ENCODE measurements around the gene TIMM22.
"Not testable (repeated sequence)": the region's sequence is repeated elsewhere in the genome, so short reads cannot be mapped to it uniquely, and the experiment has no call there.

The TIMM22 gene

DNA sequence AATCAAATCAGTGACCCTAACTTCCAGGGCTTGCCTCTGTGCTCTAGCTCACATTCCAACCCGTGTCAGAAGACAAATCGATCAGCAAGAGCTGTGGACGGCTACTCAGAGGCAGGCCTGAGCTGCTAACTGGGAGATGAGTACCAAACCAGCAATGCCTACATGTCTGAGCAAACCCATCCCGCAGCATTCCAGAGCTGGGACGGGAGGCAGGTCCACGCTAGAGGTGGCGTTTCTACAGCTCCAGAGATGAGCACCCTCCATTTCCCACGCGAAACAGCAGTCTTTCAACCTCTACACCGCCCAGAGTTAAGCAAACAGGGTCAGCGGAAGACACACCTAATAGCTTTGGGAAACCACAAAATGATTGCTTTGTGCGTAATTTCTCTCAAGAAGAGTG lies 23.9 kb upstream of the TIMM22 start:
- in situ Hi-C loops (cut with HindIII; ENCODE audit: low sequenced_read_pairs), result loop anchor here (10.0 kb wide), 1 partner anchor 98 kb away; no protein-coding TSS in a partner anchor
- DNase-seq (ENCODE audit: low read depth), result no peak
- no peak overlapping the region for H3K4me3 ChIP-seq (ENCODE audit: low read depth, low read length)
- TF ChIP-seq, protein P1, sequence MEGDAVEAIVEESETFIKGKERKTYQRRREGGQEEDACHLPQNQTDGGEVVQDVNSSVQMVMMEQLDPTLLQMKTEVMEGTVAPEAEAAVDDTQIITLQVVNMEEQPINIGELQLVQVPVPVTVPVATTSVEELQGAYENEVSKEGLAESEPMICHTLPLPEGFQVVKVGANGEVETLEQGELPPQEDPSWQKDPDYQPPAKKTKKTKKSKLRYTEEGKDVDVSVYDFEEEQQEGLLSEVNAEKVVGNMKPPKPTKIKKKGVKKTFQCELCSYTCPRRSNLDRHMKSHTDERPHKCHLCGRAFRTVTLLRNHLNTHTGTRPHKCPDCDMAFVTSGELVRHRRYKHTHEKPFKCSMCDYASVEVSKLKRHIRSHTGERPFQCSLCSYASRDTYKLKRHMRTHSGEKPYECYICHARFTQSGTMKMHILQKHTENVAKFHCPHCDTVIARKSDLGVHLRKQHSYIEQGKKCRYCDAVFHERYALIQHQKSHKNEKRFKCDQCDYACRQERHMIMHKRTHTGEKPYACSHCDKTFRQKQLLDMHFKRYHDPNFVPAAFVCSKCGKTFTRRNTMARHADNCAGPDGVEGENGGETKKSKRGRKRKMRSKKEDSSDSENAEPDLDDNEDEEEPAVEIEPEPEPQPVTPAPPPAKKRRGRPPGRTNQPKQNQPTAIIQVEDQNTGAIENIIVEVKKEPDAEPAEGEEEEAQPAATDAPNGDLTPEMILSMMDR (IDR thresholded peaks at IDR 0.05; ENCODE audit: low read depth, low read length, missing control alignments), result no peak

DNA sequence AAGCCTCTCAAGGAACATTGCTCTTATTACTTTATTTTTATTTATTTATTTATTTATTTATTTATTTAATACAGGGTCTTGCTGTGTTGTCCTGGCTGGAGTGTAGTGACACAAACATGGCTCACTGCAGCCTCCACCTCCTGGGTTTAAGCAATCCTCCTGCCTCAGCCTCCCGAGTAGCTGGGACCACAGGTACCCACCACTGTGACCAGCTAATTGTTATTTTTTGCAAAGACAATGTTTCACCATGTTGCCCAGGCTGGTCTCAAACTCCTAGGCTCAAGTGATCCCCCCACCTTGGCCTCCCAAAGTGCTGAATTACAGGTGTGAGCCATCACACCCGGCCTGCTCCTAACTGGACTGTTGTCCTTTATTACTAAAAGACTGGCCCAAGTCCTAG lies 22.2 kb upstream of the TIMM22 start:
- not testable (repeated sequence) for H3K4me3 ChIP-seq (ENCODE audit: low read depth, low read length); DNase-seq (ENCODE audit: low read depth)
- in situ Hi-C loops (cut with HindIII; ENCODE audit: low sequenced_read_pairs), result loop anchor here (10.0 to 25.0 kb wide), 2 partner anchors 100 to 187 kb away; partner anchors contain the start of genes GLOD4 and MRM3

DNA sequence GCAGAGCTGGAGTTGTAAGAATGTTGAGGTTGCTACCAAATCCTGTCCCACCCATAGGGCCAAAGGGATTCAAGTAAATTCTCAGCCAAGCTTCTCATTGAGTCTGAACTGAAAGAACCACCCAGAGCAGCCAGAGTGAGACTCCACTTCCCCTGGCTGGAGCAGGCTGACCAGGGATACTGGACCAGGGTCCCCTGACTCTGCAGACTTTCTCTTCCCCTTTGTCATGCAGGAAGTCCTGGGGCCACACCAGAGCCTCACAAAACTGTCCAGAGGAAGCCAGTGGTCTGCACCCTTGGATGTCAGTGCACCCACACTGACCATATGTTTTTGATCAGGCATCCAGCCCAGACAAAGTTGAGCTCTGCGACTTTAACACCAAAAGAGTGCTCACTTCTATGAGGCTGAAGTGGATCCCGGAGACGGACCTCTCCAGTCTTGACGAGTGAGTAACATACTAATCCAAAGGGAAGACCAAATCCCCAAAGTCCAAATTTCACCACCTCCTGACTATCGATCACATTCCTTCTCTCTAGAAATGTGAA lies 21.5 kb upstream of the TIMM22 start:
- DNase-seq (ENCODE audit: low read depth), result no peak
- TF ChIP-seq, protein P1 (IDR thresholded peaks at IDR 0.05; ENCODE audit: low read depth, low read length, missing control alignments), result no peak
- in situ Hi-C loops (cut with HindIII; ENCODE audit: low sequenced_read_pairs), result loop anchor here (10.0 to 25.0 kb wide), 2 partner anchors 101 to 188 kb away; partner anchors contain the start of genes GLOD4 and MRM3
- peak overlapping the region; percentile 4 for H3K4me3 ChIP-seq (ENCODE audit: low read depth, low read length)

DNA sequence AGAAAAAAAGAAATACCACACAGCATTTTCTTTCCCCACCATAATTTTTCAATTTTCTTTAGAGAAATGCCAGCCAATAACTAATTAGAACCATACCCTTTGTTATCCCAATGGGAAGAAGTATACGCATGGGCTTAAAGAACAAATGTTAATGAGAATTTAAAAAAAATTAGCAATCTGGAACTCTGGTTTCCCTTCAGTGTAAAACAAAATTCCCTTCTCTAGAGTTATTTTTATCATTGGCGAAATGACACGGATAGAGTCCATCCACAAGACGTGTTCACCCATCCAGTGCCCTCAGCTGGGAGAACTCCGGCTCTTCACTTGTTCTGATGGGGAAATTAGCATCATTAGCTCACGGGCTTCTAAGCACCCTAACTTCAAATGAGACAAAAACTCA lies 20.6 kb upstream of the TIMM22 start:
- TF ChIP-seq, protein P1 (IDR thresholded peaks at IDR 0.05; ENCODE audit: low read depth, low read length, missing control alignments), result no peak
- in situ Hi-C loops (cut with HindIII; ENCODE audit: low sequenced_read_pairs), result loop anchor here (10.0 to 25.0 kb wide), 2 partner anchors 102 to 189 kb away; partner anchors contain the start of genes GLOD4 and MRM3
- peak overlapping the region; percentile 72 for H3K4me3 ChIP-seq (ENCODE audit: low read depth, low read length)
- DNase-seq (ENCODE audit: low read depth), result no peak

DNA sequence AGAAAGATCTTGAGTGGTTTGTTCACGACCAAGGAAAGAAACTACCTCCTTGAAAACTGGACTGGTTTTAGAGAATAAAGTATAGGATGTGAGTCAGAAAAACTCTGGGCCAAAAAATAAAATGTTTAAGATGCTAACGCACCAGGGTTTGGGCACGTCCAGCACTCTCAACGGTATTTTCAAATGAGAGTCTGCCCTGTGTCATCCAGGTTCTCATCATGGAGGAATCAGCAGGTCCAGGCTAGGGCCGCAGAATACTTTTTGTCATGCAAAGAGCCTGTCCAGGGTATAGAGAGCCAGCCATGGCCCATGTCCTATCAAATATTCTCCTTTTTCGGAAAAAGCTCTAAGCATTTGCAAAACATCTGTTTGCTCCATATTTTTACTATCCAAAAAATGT lies 19.8 kb upstream of the TIMM22 start:
- in situ Hi-C loops (cut with HindIII; ENCODE audit: low sequenced_read_pairs), result loop anchor here (10.0 to 25.0 kb wide), 2 partner anchors 102 to 190 kb away; partner anchors contain the start of genes GLOD4 and MRM3
- no peak for DNase-seq (ENCODE audit: low read depth)
- H3K4me3 ChIP-seq (ENCODE audit: low read depth, low read length), result peak overlapping the region; percentile 72

DNA sequence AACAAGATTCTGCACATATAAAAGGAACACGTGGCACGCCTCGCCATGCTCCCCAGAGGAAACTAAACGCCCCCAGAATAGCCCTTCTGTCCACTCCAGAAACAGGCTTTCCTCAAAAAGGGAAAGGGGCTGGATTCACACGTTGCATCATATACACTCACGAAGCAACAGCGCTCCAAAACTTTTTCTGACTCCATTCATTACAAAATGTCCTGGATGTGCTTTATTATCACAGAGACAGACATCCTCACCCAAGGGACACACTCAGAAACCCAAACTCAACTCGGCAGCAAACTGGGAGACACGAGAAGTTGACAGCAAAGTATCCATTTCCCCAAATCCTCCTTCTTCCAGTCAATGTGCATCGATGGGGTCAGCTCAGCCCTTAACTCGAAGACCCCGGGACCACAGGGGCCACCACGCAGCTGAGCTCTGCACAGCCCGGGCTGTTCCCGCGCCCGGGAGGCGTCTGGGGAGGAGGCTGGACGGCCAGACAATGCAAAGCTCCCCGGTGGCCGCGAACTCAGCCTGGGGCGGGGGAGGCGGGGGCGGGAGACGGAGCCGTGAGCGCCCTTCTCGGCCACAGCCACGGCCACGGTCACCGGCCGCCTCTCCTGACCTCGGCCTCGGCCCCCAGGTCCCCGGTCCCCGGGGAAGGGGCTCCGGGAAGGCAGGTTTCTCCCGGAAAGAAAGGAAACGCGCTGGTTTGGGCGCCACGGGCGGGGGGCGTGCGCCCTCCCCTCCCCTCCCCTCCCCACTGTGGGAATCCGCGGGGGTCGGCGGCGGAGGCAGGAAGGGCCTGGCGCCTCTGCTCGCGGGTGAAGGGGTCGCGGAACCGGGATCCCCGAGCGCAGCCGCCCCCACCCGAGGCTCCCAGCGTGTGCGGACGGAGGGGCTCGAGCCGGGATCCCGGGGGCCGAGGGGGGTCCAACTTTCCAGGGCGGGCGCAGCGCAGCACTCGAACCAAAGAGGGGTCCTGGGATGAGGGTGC lies 18.5 kb upstream of the TIMM22 start:
- H3K4me3 ChIP-seq (ENCODE audit: low read depth, low read length), result peak overlapping the region; percentile 72
- TF ChIP-seq, protein P1 (IDR thresholded peaks at IDR 0.05; ENCODE audit: low read depth, low read length, missing control alignments), result no peak
- no peak for DNase-seq (ENCODE audit: low read depth)
- in situ Hi-C loops (cut with HindIII; ENCODE audit: low sequenced_read_pairs), result loop anchor here (10.0 to 25.0 kb wide), 2 partner anchors 104 to 191 kb away; partner anchors contain the start of genes GLOD4 and MRM3

More for the DNA sequence above, 19.8 kb upstream of the TIMM22 start:
- TF ChIP-seq, protein P1 (IDR thresholded peaks at IDR 0.05; ENCODE audit: low read depth, low read length, missing control alignments), result no peak

Measured in astrocyte of the cerebellum (primary cell).